GM20431 (cell line): ENCODE data around the gene ARHGAP33.
"Not testable (repeated sequence)": the region's sequence is repeated elsewhere in the genome, so short reads cannot be mapped to it uniquely, and the experiment has no call there.

Experiments
- in situ Hi-C: fragments of 300-500 bp; cut with MseI, MboI; formaldehyde crosslinking; loops from one replicate; pipeline ENCODE4 v1.15.0; 2020; ENCODE audit warnings: low sequenced_read_pairs; ENCODE audit not compliant: unreplicated experiment

Gene ARHGAP33

GRCh38 chr19:35753634-35754369 is 21.6 kb upstream of the ARHGAP33 start:
- in situ Hi-C loops: no loop called here

GRCh38 chr19:35754370-35755130 is 20.8 kb upstream of the ARHGAP33 start:
- in situ Hi-C loops: no loop called here

DNA sequence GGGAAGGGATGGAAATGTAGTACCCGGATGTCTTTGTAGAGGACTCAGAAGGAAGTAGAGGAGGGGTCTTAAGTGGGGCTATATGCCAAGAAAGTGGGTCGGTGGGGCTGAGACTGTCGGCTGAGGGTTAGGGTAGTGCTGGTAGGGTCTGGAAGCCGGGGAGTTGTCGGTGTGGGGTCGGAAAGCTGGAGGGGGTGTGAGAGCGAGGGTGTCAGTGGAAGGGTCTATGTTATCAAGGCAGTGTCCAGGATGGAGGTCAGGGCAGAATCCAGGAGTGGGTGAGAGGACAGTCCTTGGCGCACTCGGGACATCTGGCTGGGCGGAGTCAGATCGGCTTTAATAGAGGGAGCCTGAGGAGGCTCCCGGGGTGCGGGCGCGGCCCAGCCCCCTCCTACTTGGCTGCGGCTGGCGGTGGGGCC is 20.2 kb upstream of the ARHGAP33 start:
- in situ Hi-C loops: no loop called here

- in situ Hi-C loops: no loop called here
Measured at GRCh38 chr19:35755550-35756376, 19.6 kb upstream of the ARHGAP33 start.

- in situ Hi-C loops: no loop called here
Measured at GRCh38 chr19:35756377-35757230, 18.8 kb upstream of the ARHGAP33 start, which contains the start of gene HSPB6. Gene HSPB6, minus strand, starts transcription at chr19:35757029. Its CDS starts 21 bp downstream, at chr19:35757008.

DNA sequence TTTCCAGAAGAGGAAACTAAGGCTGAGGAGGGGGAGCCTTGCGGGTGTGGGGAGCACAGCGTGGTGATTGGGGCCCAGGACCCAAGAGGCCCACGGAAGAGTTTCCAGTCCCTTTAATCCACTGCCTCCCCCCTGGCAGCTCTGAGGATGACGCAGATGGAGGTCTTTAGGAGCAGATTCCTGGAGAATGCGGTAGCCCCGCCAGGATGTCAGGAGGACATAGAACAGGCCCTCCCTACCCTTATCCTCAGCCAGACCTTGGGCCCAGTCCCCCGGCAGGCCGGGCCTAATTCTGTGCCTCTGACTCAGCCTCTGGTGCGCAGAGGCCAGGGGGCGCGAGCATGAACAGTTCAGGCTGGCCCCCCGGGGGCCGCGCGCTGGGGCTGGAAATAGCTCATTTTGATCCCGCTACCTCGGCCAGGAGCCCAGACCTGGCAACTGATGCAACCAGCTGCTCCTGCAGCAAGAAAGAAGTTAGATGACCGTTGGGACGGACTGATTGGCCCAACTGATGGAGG is 18.1 kb upstream of the ARHGAP33 start:
- in situ Hi-C loops: no loop called here

- in situ Hi-C loops: no loop called here
Measured at GRCh38 chr19:35757749-35758608, 17.4 kb upstream of the ARHGAP33 start, which contains the start of gene PROSER3. Gene PROSER3, plus strand, starts transcription at chr19:35758176. Its CDS starts 40 bp downstream, at chr19:35758216.

- in situ Hi-C loops: no loop called here
Measured at GRCh38 chr19:35759697-35760096, 15.7 kb upstream of the ARHGAP33 start.

DNA sequence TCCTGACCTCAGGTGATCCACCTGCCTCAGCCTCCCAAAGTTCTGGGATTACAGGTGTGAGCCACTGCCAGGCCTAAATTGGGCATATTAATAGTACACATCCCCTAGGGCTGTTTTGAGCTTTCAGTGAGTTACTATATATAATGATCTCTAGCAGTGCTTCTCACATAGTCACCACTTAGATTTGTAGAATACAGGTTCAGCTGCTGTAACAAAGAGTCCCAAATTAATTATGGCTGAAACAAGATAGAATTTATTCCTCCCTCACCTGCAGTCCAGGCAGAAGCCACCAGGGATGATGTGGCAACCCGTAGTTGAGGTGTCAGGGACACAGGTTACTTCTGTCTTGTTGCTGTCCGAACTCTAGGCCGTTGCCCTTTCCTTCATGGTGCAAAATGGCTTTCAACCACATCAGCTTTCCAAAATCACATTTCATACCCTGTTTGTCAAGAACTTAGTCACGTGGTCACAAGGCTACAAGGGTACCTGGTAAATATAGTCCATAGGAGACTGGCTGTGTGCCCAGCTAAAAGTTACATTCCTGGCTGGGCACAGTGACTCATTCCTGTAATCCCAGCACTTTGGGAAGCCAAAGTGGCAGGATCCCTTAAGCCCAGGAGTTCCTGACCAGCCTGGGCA is 14.5 kb upstream of the ARHGAP33 start:
- in situ Hi-C loops: no loop called here

DNA sequence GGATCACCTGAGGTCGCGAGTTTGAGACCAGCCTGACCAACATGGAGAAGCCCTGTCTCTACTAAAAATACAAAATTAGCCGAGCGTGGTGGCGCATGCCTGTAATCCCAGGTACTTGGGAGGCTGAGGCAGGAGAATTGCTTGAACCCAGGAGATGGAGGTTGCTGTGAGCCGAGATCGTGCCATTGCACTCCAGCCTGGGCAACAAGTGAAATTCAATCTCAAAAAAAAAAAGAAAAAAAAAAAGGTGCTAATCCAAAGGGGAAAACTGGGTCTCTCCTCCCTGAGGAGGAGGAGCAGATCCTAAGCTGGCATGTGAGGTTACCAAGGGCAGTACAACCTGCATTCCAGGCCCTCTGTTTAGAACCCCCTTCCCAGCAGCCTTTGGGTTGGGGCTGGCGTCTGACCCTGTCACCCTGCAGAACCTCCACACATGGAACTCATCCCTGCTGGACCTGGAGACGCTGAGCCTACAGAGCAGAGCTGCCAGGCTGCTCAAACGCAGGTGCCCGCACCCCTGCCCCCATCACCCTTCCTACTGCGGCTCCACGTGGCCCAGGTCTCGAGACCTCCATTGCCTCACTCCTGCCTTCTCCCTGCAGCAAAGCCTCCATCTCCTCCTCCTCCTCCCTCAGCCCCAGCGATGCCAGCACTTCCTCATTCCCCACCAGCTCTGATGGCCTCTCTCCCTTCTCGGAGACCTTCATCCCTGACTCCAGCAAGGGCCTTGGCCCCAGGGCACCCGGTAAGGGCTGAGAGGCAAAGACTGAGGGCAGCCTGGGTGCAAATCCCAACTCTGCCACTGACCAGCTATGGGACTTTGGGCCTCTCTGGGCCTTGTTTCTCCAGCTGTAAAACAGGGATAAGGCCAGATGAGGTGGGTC is 10.7 kb upstream of the ARHGAP33 start:
- in situ Hi-C loops: no loop called here

- in situ Hi-C loops: no loop called here
Measured at GRCh38 chr19:35766571-35767104, 8.7 kb upstream of the ARHGAP33 start.

DNA sequence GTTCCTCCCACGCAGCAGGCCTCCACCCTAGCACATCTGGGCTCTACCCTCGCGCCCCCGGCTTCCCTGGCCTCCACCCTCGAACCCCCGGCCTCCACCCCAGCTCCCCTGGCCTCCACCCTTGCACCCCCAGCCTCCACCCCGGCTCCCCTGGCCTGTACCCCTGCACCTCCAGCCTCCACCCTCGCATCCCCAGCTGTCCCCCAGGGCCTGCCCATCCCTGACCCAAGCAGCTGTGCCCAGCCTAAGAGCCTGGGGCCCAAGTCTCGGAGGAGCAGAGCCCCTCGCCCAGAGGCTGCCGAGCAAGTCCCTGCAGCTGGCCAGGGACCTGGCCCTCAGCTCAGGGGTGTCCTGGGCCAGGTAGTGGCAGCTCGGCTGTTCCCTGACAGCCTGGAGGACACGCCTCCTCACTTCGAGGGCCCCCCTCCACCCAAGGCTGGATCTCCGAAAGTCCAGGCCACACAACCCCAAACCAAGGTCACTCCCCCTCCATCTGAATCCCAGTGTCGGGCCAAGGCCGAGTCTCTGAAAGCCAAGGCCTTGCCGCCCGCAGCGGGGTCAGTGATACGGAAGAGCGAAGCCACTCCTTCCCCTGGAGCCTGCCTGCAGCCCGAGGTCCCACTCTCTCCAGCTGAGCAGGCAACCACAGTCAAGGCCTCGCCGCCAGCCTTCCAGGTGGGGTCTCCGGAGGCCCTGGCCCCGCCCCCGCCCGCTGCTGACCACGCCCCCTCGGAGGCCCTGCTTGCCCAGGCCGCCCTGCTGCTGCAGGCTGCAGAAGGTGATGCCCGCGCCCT is 7.9 kb upstream of the ARHGAP33 start:
- in situ Hi-C loops: no loop called here

DNA sequence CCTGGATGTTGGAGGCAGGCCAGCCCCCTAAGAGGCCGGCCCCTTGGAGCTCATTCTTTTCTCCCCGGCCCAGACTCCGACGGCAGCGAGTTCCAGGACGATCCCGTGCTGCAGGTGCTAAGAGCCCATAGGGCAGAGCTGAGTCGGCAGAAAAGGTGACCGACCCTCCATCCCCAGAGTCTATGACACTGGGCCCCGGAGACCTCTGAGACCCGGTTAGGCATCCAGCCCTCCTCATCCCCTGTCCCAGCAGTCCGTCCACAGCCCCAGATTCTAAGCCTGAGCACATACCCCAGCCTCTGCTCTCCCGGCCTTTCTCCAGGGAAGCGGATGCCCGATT is 7.3 kb upstream of the ARHGAP33 start:
- in situ Hi-C loops: no loop called here

DNA sequence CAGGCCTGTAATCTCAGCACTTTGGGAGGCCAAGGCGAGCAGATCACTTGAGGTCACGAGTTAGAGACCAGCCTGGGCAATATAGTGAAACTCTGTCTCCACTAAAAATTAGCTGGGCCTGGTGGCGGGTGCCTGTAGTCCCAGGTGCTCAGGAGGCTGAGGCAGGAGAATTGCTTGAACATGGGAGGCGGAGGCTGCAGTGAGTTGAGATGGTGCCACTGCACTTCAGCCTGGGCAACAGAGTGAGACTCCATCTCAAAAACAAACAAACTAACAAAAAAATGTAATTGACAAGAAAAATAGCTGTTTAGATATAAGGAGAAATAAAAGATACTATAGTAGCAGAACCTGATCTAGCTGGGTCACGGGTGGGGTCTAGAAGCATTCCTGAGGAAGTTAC is 3.0 kb upstream of the ARHGAP33 start:
- in situ Hi-C loops: not testable (repeated sequence)

GRCh38 chr19:35773020-35773806 is 2.2 kb upstream of the ARHGAP33 start:
- in situ Hi-C loops: no loop called here
